ENCODE data around the gene WDFY4.

DNA sequence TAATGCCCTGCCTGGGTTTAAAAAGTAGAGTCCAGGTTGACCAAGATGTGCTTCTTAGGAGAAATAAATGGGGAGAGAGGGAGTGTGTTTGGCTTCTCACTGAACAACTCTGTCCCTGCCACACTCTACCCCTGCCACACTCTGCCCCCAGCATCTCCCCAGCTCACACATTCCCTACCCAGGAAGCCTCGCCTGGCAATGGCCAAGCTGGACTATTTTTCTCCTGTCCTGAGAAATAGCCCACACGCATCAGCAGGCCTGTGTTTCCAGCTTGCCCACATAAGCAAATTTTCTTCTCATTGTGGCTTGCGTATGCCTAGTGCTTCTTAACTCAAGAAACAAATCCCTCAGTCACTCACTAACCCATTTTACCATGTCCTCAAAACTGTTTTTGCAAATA lies 253.1 kb downstream of the WDFY4 start:
- TF ChIP-seq CTCF (IDR thresholded peaks at IDR 0.05) (no peak), POLR2AphosphoS5 (IDR thresholded peaks at IDR 0.05) (no peak), POLR2A (IDR thresholded peaks at IDR 0.05) (no peak), EP300 (IDR thresholded peaks at IDR 0.05) (no peak)

Data from gastroesophageal sphincter (tissue), 3 donors.